Fibroblast of lung (primary cell): ENCODE results near the gene EMID1. TPM values are rescaled to one million over a fixed set of nuclear protein-coding genes. Genes with fewer than 3 reads are reported as not detected.
A peak's percentile ranks its signal among the peaks of the same experiment; 100 is the strongest.
"Not testable (repeated sequence)": the region's sequence is repeated elsewhere in the genome, so short reads cannot be mapped to it uniquely, and the experiment has no call there.

ENCODE experiments used
- DNase-seq, 2 donors: peaks; one replicate each; pipeline versions ENCODE4 v3.0.0 to v3.0.0-alpha.2; 2010; ENCODE audit warnings: low read depth in 2 of 2
- H2AFZ ChIP-seq: 2 replicates; pipeline ENCODE4 v1.5.1; 2012; ENCODE audit warnings: low read length, control low read depth, inconsistent platforms
- H3K27ac ChIP-seq: 2 replicates; pipeline ENCODE4 v1.5.1; 2011; ENCODE audit warnings: low read length, control low read depth; ENCODE audit not compliant: insufficient read depth
- H3K27me3 ChIP-seq: 2 replicates; pipeline ENCODE4 v1.5.1; 2011; ENCODE audit warnings: mild to moderate bottlenecking, low read length; ENCODE audit not compliant: control insufficient read depth, insufficient read depth
- H3K36me3 ChIP-seq: 2 replicates; pipeline ENCODE4 v1.5.1; 2011; ENCODE audit warnings: low read length; ENCODE audit not compliant: control insufficient read depth, insufficient read depth
- H3K4me1 ChIP-seq: 2 replicates; pipeline ENCODE4 v1.5.1; 2011; ENCODE audit warnings: low read length; ENCODE audit not compliant: control insufficient read depth, insufficient read depth; ENCODE audit errors: extremely low read depth
- H3K4me2 ChIP-seq: 2 replicates; pipeline ENCODE4 v1.5.1; 2011; ENCODE audit warnings: low read length, control low read depth; ENCODE audit not compliant: insufficient read depth; ENCODE audit errors: extremely low read depth
- H3K4me3 ChIP-seq, 4 experiments: fragments of 200-600 bp in 1 of 4; sonication (generic) in 1 of 4; replicated peaks in 1 of 4; 2 replicates each; pipeline ENCODE4 v1.5.1; 2011 to 2016; ENCODE audit warnings: low read length in 4 of 4, low read depth in 3 of 4, mild to moderate bottlenecking in 3 of 4, control low read depth in 2 of 4, inconsistent platforms in 1 of 4, mixed read lengths in 1 of 4; ENCODE audit not compliant: insufficient read depth in 1 of 4; ENCODE audit errors: control extremely low read depth in 1 of 4
- H3K79me2 ChIP-seq: 2 replicates; pipeline ENCODE4 v1.5.1; 2012; ENCODE audit warnings: mild to moderate bottlenecking, low read length, inconsistent platforms; ENCODE audit not compliant: control insufficient read depth, insufficient read depth
- H3K9ac ChIP-seq: 2 replicates; pipeline ENCODE4 v1.5.1; 2011; ENCODE audit warnings: mild to moderate bottlenecking, low read length, control low read depth; ENCODE audit not compliant: insufficient read depth
- H3K9me3 ChIP-seq: 2 replicates; pipeline ENCODE4 v1.5.1; 2012; ENCODE audit warnings: low read depth, low read length; ENCODE audit not compliant: control insufficient read depth, insufficient read depth
- H4K20me1 ChIP-seq: 2 replicates; pipeline ENCODE4 v1.5.1; 2011; ENCODE audit warnings: low read length; ENCODE audit not compliant: control insufficient read depth, insufficient read depth; ENCODE audit errors: extremely low read depth
- EZH2 ChIP-seq: IDR thresholded peaks from 2 replicates; pipeline ENCODE4 v1.5.1; 2012; ENCODE audit warnings: low read length, control low read depth, mild to moderate bottlenecking; ENCODE audit errors: missing control alignments
- polyA plus RNA-seq, 2 donors: library from polyadenylated mRNA; depleted of rRNA in 1 of 2; stranded (reverse) in 1 of 2; unstranded in 1 of 2; fragments of >200 nt; gene quantifications; 2 replicates each; pipeline ENCODE4 v1.2.1, GENCODE V29; 2011 to 2012; ENCODE audit warnings: missing spikeins in 1 of 2
- total RNA-seq: library from RNA; depleted of rRNA; stranded (reverse); fragments of >200 nt; gene quantifications from 2 replicates; pipeline ENCODE4 v1.2.1, GENCODE V29; 2014
- TF ChIP-seq, protein P1 (sequence below), 2 donors: IDR thresholded peaks in 1 of 2; conservative IDR thresholded peaks in 1 of 2; 1 replicate in 1 of 2; 2 replicates in 1 of 2; pipeline ENCODE4 v1.5.1; 2011 to 2012; ENCODE audit warnings: low read length in 2 of 2, control low read depth in 1 of 2, inconsistent platforms in 1 of 2, low read depth in 1 of 2, mild to moderate bottlenecking in 1 of 2

Gene EMID1
- total and polyA plus RNA-seq, 2 donors (not counting 1 experiment from before 2014, with no cell fraction given) = 0.50 TPM; not detected in 1

DNA sequence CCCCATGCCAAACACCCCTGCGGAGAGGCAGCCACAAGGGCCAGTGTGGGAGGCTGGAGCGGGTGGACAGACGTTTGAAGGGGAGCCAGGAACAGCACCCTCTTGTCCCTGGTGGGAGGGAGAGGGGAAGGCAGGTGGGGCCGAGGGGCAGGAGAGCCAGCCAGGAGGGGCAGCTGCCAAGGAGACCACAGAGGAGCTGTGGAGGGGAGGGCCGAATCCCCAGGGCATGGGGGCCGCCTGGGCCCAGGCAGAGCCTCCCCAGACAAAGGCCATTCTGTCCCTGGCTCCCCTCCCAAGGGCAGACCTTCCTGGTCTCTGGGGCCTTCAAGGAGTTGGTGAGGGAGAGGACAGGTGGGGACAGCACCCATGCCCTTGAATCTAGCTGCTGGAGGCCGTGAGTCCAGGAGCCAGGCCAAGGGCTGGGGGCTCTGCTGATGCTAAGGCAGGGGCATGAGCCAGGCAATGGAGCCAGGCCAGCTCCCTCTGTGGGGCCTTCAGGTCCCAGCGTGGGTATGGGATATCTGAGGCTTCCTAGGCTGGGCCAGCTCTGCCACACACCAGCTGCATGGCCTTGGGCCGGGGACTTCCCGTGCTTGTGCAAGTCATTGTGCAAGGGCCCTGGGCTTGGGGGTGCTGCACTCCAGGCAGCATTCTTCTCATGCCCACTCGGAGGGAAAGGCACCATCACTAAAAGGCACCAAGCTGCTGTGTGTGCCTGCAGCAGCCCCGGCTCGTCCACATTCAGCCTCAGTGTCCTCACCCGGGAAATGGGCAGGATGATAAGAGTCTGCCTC lies 11.4 kb downstream of the EMID1 start:
- TF ChIP-seq, protein P1, sequence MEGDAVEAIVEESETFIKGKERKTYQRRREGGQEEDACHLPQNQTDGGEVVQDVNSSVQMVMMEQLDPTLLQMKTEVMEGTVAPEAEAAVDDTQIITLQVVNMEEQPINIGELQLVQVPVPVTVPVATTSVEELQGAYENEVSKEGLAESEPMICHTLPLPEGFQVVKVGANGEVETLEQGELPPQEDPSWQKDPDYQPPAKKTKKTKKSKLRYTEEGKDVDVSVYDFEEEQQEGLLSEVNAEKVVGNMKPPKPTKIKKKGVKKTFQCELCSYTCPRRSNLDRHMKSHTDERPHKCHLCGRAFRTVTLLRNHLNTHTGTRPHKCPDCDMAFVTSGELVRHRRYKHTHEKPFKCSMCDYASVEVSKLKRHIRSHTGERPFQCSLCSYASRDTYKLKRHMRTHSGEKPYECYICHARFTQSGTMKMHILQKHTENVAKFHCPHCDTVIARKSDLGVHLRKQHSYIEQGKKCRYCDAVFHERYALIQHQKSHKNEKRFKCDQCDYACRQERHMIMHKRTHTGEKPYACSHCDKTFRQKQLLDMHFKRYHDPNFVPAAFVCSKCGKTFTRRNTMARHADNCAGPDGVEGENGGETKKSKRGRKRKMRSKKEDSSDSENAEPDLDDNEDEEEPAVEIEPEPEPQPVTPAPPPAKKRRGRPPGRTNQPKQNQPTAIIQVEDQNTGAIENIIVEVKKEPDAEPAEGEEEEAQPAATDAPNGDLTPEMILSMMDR (conservative IDR thresholded peaks at IDR 0.05 in 1 of 2, IDR thresholded peaks at IDR 0.05 in 1 of 2; ENCODE audit: low read depth in 1 of 2, low read length in 2 of 2) = no peak
- no peak for TF ChIP-seq EZH2

DNA sequence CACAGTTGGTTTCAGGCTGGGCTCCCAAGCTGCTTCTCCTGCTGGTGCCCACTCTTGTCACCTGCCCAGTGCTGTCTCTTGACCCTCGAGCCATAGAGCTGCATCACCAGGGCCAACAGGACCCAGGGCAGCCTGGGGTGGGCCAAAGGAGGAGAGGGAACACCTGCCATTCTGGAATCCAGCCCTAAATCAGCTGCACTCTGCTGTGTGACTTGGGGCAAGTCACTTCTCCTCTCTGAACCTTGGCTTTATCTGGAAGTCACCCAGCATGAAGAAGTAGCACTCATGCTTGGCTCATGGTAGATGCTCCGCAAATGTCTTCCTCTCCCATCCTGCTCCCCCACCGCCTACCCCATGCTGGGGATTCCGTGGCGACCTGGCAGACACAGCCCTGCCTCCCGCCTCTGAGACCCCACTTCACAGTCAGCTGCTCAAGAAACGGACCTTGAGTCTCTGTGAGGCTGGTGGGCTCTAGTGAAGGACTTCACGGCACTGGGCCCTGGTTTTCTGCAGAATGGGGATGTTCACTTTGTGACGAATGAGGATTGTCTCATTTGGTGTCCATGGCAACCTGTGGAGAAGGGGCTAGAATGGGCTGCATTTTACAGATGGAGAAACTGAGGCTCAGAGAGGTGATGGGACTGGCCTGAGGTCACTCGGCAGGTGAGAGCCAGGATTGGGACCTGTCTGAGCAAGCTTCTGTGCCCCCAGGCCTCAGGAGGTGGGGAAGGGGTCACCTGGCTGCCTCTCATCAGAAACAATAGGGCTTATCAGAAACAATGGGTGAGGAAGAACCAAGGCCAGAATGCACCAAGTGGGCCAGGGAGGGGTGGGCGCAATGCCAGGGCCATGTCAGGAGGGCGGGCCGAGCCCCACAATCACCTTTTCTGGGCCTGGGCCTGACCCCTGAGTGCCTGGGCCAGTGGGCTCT lies 12.4 kb downstream of the EMID1 start:
- H3K4me3 ChIP-seq = no peak overlapping the region
- no peak overlapping the region for H3K4me2 ChIP-seq
- DNase-seq = no peak
- no peak for TF ChIP-seq EZH2
- TF ChIP-seq, protein P1 (conservative IDR thresholded peaks at IDR 0.05 in 1 of 2, IDR thresholded peaks at IDR 0.05 in 1 of 2; ENCODE audit: low read depth in 1 of 2, low read length in 2 of 2) = no peak
- no peaks in the 10 kb centered on the region for H4K20me1 ChIP-seq
- H3K27me3 ChIP-seq = peaks cover 3% of the 10 kb centered on the region
- H3K79me2 ChIP-seq = no peaks in the 10 kb centered on the region
- H3K4me1 ChIP-seq = no peaks in the 10 kb centered on the region
- H2AFZ ChIP-seq = no peak overlapping the region
- no peaks in the 10 kb centered on the region for H3K9me3 ChIP-seq
- H3K9ac ChIP-seq = no peak overlapping the region
- no peak overlapping the region for H3K27ac ChIP-seq
- H3K36me3 ChIP-seq = no peaks in the 10 kb centered on the region

More for the DNA sequence above, 11.4 kb downstream of the EMID1 start:
- no peak overlapping the region for H3K4me3 ChIP-seq
- no peaks in the 10 kb centered on the region for H3K79me2 ChIP-seq
- H3K36me3 ChIP-seq = no peaks in the 10 kb centered on the region
- DNase-seq = peak in 1 of 2 donors; percentile 17
- no peak overlapping the region for H3K9ac ChIP-seq
- no peaks in the 10 kb centered on the region for H3K9me3 ChIP-seq
- H3K27me3 ChIP-seq = peaks cover 3% of the 10 kb centered on the region
- no peak overlapping the region for H2AFZ ChIP-seq
- no peak overlapping the region for H3K27ac ChIP-seq
- no peak overlapping the region for H3K4me2 ChIP-seq
- H4K20me1 ChIP-seq = no peaks in the 10 kb centered on the region
- no peaks in the 10 kb centered on the region for H3K4me1 ChIP-seq

DNA sequence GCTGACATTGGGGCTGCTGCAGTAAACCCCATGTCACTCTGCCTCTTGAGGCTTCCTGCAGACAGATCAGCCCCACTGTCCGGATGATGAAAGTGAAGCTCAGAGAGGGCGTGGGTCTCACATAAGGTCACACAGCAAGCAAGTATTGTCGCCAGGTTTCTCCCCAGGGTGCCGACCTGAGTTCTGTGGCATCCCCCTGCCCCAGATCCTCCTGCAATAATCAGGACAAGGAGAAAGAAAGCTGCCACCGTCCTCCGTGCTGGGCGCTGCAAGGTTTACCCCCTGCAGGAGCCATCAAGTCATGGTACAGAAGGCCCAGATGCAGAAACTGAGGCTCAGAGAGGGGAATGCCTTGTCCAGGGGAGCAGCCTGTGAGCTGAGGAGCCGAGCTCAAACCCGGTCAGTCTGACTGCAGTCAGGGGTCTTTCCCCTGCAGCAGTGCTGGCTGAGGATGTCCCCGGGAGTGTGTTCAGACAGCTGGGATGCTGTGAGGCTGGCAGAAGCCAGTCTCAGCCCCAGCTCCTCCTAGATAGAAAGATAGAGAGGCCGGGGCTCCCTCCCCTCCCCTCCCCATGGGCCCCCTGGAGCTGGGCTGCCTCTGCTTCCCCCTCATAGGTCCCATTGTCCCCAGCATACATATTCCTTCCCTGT lies 13.2 kb downstream of the EMID1 start:
- Histone ChIP-seq H3K9me3 (no peaks in the 10 kb centered on the region), H2AFZ (no peak overlapping the region)
- no peak for DNase-seq

DNA sequence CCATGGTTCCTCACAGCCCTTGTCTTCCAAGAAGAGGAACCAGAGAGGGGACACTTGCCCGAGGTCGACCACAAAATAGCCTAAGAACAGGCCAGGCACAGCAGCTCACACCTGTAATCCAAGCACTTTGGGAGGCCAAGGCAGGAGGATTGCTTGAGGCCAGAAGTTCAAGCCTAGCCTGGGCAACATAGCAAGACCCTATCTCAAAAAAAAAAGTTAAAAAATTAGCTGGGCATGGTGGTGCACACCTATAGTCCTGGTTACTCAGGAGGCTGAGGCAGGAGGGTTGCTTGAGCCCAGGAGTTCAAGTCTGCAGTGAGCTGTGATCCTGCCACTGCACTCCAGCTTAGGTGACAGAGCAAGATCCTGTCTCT lies 13.7 kb downstream of the EMID1 start:
- not testable (repeated sequence) for H2AFZ ChIP-seq, H3K4me2 ChIP-seq

More for the DNA sequence above, 13.2 kb downstream of the EMID1 start:
- Histone ChIP-seq H3K79me2 (no peaks in the 10 kb centered on the region), H3K9ac (no peak overlapping the region), H4K20me1 (no peaks in the 10 kb centered on the region), H3K4me3 (no peak overlapping the region), H3K4me2 (no peak overlapping the region), H3K27me3 (peaks cover 7% of the 10 kb centered on the region), H3K4me1 (no peaks in the 10 kb centered on the region), H3K27ac (no peak overlapping the region), H3K36me3 (no peaks in the 10 kb centered on the region)
- no peak for TF ChIP-seq EZH2
- TF ChIP-seq, protein P1 (conservative IDR thresholded peaks at IDR 0.05 in 1 of 2, IDR thresholded peaks at IDR 0.05 in 1 of 2; ENCODE audit: low read depth in 1 of 2, low read length in 2 of 2) = no peak

More for the DNA sequence above, 13.7 kb downstream of the EMID1 start:
- DNase-seq, H3K36me3 ChIP-seq, H4K20me1 ChIP-seq, H3K4me1 ChIP-seq, H3K4me3 ChIP-seq, H3K9me3 ChIP-seq, H3K27ac ChIP-seq, H3K9ac ChIP-seq, H3K79me2 ChIP-seq, H3K27me3 ChIP-seq: not testable (repeated sequence)
